WTC11 (cell line): ENCODE results near the gene C12orf75. TPM values are rescaled to one million over a fixed set of nuclear protein-coding genes. Genes with fewer than 3 reads are reported as not detected.
"Not testable (repeated sequence)": the region's sequence is repeated elsewhere in the genome, so short reads cannot be mapped to it uniquely, and the experiment has no call there.

Experiments used
- ATAC-seq: fragments of 200-7000 bp; cut with Tn5 transposase; 2 replicates; pipeline ENCODE4 v1.10.0; 2021; ENCODE audit warnings: mild to moderate bottlenecking, moderate library complexity
- CTCF ChIA-PET: fragments of 300-600 bp; sonication (Branson Sonifier 250); formaldehyde crosslinking; loops from one replicate; lab custom pipeline; 2021; ENCODE audit warnings: antibody characterized with exemption; lab: Charles Lee
- POLR2A ChIA-PET: fragments of 350-600 bp; sonication (Branson Sonifier 250); formaldehyde crosslinking; loops from one replicate; lab custom pipeline; 2021; ENCODE audit warnings: antibody characterized with exemption; lab: Charles Lee
- DNase-seq: peaks from one replicate; pipeline ENCODE4 v3.0.0; 2021; ENCODE audit warnings: low spot score
- H3K27ac Mint-ChIP-seq: 2 replicates; pipeline ENCODE4 v1.8.0; 2021; ENCODE audit warnings: mixed read lengths
- H3K27me3 Mint-ChIP-seq: 2 replicates; pipeline ENCODE4 v1.8.0; 2021; ENCODE audit warnings: low read depth, mild to moderate bottlenecking, moderate library complexity, mixed read lengths
- H3K36me3 Mint-ChIP-seq: 2 replicates; pipeline ENCODE4 v1.8.0; 2021; ENCODE audit warnings: mixed read lengths
- H3K4me1 Mint-ChIP-seq: 2 replicates; pipeline ENCODE4 v1.8.0; 2022; ENCODE audit warnings: mixed read lengths
- H3K4me3 Mint-ChIP-seq: 2 replicates; pipeline ENCODE4 v1.8.0; 2021; ENCODE audit warnings: mild to moderate bottlenecking, moderate library complexity, mixed read lengths
- H3K9me3 Mint-ChIP-seq: 2 replicates; pipeline ENCODE4 v1.8.0; 2021; ENCODE audit warnings: mixed read lengths
- CBFB ChIP-seq: sonication (generic); formaldehyde crosslinking; IDR thresholded peaks from 2 replicates; pipeline ENCODE4 v1.8.1; 2022; ENCODE audit warnings: mild to moderate bottlenecking, low read depth, missing genetic modification reagents
- EMX1 ChIP-seq: fragments of 250-450 bp; sonication (Bioruptor Pico); IDR thresholded peaks from 2 replicates; pipeline ENCODE4 v1.8.0; 2021; ENCODE audit warnings: mild to moderate bottlenecking
- ETV6 ChIP-seq: sonication (generic); formaldehyde crosslinking; IDR thresholded peaks from 2 replicates; pipeline ENCODE4 v1.8.1; 2022; ENCODE audit warnings: mild to moderate bottlenecking, missing genetic modification reagents
- JUN ChIP-seq: sonication (generic); formaldehyde crosslinking; IDR thresholded peaks from 2 replicates; pipeline ENCODE4 v1.8.0; 2023; ENCODE audit warnings: mild to moderate bottlenecking, missing genetic modification reagents
- KAT7 ChIP-seq: sonication (generic); formaldehyde crosslinking; IDR thresholded peaks from 2 replicates; pipeline ENCODE4 v1.8.1; 2023; ENCODE audit warnings: missing genetic modification reagents, mild to moderate bottlenecking, borderline replicate concordance
- NFE2L1 ChIP-seq: sonication (generic); formaldehyde crosslinking; IDR thresholded peaks from 2 replicates; pipeline ENCODE4 v1.8.1; 2023; ENCODE audit warnings: missing genetic modification reagents
- TEAD4 ChIP-seq: sonication (generic); formaldehyde crosslinking; IDR thresholded peaks from 2 replicates; pipeline ENCODE4 v1.8.0; 2022; ENCODE audit warnings: mild to moderate bottlenecking, missing genetic modification reagents
- ZNF232 ChIP-seq: sonication (generic); formaldehyde crosslinking; IDR thresholded peaks from 2 replicates; pipeline ENCODE4 v1.8.0; 2022; ENCODE audit warnings: mild to moderate bottlenecking, missing genetic modification reagents
- total RNA-seq: library from RNA; stranded (reverse); gene quantifications from 3 replicates; pipeline ENCODE4 v1.2.3, GENCODE V29; 2021
- TF ChIP-seq, protein P1 (sequence below): fragments of 250-450 bp; sonication (Bioruptor Pico); IDR thresholded peaks from 2 replicates; pipeline ENCODE4 v1.9.0; 2021; ENCODE audit warnings: mild to moderate bottlenecking
- TF ChIP-seq, protein P2 (sequence below): sonication (generic); formaldehyde crosslinking; IDR thresholded peaks from 2 replicates; pipeline ENCODE4 v1.8.1; 2023; ENCODE audit warnings: mild to moderate bottlenecking, missing genetic modification reagents
- TF ChIP-seq, protein P3 (sequence below): sonication (generic); formaldehyde crosslinking; IDR thresholded peaks from 2 replicates; pipeline ENCODE4 v1.8.1; 2023; ENCODE audit warnings: mild to moderate bottlenecking, missing genetic modification reagents, moderate library complexity
- TF ChIP-seq, protein P4 (sequence below): fragments of 250-450 bp; sonication (Bioruptor Pico); IDR thresholded peaks from 2 replicates; pipeline ENCODE4 v2.1.2; 2022; ENCODE audit warnings: mild to moderate bottlenecking, moderate library complexity
- TF ChIP-seq, protein P5 (sequence below): fragments of 250-450 bp; sonication (Bioruptor Pico); IDR thresholded peaks from 2 replicates; pipeline ENCODE4 v1.9.0; 2021; ENCODE audit warnings: mild to moderate bottlenecking
- TF ChIP-seq, protein P6 (sequence below): sonication (generic); formaldehyde crosslinking; IDR thresholded peaks from 2 replicates; pipeline ENCODE4 v1.8.1; 2022; ENCODE audit warnings: low read depth, mild to moderate bottlenecking, moderate library complexity, missing genetic modification reagents, borderline replicate concordance
- TF ChIP-seq, protein P7 (sequence below): sonication (generic); formaldehyde crosslinking; IDR thresholded peaks from 2 replicates; pipeline ENCODE4 v1.8.1; 2023; ENCODE audit warnings: mild to moderate bottlenecking, moderate library complexity, missing genetic modification reagents

The C12orf75 gene
- total RNA-seq, 1 experiment from 2014 or later, result 25.5 TPM

DNA sequence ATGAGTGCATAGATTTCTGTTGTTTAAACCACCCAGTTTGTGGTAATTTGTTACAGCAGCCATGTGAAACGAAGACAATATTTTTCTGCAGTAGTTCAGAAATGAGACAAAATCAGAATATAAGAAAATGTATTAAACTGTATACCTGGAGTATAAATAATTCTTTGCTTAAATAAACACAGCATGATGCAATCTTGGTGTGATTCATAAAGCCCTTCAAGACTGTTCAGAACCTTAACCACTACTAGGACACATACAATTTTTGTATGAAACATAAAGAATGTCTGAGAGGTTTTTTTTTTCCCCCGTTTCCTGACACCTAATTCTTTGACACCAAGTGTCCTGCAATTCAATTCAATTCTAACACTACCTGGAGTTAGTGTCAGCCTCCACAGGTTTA lies 10.5 kb downstream of the C12orf75 start (continued):
- TF ChIP-seq, protein P1, sequence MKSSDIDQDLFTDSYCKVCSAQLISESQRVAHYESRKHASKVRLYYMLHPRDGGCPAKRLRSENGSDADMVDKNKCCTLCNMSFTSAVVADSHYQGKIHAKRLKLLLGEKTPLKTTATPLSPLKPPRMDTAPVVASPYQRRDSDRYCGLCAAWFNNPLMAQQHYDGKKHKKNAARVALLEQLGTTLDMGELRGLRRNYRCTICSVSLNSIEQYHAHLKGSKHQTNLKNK (CRISPR knock-in tag), result no peak
- TF ChIP-seq ETV6 (CRISPR knock-in tag) (no peak), CBFB (CRISPR knock-in tag) (no peak), EMX1 (CRISPR knock-in tag) (no peak), KAT7 (CRISPR knock-in tag) (no peak)
- TF ChIP-seq, protein P2, sequence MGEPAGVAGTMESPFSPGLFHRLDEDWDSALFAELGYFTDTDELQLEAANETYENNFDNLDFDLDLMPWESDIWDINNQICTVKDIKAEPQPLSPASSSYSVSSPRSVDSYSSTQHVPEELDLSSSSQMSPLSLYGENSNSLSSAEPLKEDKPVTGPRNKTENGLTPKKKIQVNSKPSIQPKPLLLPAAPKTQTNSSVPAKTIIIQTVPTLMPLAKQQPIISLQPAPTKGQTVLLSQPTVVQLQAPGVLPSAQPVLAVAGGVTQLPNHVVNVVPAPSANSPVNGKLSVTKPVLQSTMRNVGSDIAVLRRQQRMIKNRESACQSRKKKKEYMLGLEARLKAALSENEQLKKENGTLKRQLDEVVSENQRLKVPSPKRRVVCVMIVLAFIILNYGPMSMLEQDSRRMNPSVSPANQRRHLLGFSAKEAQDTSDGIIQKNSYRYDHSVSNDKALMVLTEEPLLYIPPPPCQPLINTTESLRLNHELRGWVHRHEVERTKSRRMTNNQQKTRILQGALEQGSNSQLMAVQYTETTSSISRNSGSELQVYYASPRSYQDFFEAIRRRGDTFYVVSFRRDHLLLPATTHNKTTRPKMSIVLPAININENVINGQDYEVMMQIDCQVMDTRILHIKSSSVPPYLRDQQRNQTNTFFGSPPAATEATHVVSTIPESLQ (CRISPR knock-in tag), result no peak
- TF ChIP-seq, protein P3, sequence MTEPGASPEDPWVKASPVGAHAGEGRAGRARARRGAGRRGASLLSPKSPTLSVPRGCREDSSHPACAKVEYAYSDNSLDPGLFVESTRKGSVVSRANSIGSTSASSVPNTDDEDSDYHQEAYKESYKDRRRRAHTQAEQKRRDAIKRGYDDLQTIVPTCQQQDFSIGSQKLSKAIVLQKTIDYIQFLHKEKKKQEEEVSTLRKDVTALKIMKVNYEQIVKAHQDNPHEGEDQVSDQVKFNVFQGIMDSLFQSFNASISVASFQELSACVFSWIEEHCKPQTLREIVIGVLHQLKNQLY (CRISPR knock-in tag), result no peak

DNA sequence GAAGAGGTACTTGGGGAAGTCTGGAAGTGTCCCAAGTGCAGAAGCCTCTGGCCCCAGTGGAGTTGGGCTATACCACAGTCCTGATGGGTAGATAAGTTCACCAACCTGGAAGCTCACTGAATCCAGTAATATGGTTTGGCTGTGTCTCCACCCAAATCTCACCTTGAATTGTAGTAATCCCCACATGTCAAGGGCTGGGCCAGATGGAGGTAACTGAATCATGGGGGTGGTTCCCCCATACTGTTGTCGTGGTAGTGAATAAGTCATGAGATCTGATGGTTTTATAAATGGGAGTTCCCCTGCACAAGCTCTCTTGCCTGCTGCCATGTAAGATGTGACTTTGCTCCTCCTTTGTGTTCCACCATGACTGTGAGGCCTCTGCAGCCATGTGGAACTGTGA lies 11.1 kb downstream of the C12orf75 start:
- Mint-ChIP-seq H3K27me3 (peaks cover 64% of the 10 kb centered on the region), H3K9me3 (peaks cover 20% of the 10 kb centered on the region), H3K4me1 (peaks cover 22% of the 10 kb centered on the region), H3K36me3 (peaks cover 19% of the 10 kb centered on the region)
- POLR2A ChIA-PET, ATAC-seq, H3K4me3 Mint-ChIP-seq, CTCF ChIA-PET, DNase-seq, H3K27ac Mint-ChIP-seq: not testable (repeated sequence)

DNA sequence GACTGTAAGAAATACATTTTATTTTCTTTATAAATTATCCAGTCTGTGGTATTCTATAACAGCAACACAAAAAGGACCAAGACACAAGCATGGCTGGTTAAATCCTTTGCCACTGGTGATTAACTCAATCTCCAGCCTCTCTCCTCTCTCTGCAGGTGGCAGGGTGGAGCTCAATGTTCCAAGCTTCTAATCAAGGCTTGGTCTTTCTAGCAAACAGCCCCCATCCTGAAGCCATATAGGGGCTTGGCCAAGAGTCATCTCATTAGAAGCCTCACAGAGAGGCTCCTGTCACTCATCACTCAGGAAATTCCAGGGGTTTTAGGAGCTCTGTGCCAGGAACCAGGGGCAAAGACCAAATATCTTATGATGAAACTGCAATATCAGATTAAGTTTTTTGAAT lies 12.0 kb downstream of the C12orf75 start:
- ATAC-seq, result no peak
- Mint-ChIP-seq H3K4me3 (no peak overlapping the region), H3K27ac (no peak overlapping the region), H3K27me3 (peaks cover 71% of the 10 kb centered on the region), H3K36me3 (peaks cover 19% of the 10 kb centered on the region), H3K9me3 (peaks cover 20% of the 10 kb centered on the region), H3K4me1 (peaks cover 22% of the 10 kb centered on the region)
- ChIA-PET POLR2A (no interaction called here), CTCF (no interaction called here)
- TF ChIP-seq TEAD4 (no peak), NFE2L1 (CRISPR knock-in tag) (no peak), ZNF232 (CRISPR knock-in tag) (no peak), KAT7 (CRISPR knock-in tag) (no peak), JUN (CRISPR knock-in tag) (no peak), CBFB (CRISPR knock-in tag) (no peak)
- TF ChIP-seq, protein P4, sequence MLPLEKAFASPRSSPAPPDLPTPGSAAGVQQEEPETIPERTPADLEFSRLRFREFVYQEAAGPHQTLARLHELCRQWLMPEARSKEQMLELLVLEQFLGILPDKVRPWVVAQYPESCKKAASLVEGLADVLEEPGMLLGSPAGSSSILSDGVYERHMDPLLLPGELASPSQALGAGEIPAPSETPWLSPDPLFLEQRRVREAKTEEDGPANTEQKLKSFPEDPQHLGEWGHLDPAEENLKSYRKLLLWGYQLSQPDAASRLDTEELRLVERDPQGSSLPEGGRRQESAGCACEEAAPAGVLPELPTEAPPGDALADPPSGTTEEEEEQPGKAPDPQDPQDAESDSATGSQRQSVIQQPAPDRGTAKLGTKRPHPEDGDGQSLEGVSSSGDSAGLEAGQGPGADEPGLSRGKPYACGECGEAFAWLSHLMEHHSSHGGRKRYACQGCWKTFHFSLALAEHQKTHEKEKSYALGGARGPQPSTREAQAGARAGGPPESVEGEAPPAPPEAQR (CRISPR knock-in tag), result no peak
- TF ChIP-seq, protein P5, sequence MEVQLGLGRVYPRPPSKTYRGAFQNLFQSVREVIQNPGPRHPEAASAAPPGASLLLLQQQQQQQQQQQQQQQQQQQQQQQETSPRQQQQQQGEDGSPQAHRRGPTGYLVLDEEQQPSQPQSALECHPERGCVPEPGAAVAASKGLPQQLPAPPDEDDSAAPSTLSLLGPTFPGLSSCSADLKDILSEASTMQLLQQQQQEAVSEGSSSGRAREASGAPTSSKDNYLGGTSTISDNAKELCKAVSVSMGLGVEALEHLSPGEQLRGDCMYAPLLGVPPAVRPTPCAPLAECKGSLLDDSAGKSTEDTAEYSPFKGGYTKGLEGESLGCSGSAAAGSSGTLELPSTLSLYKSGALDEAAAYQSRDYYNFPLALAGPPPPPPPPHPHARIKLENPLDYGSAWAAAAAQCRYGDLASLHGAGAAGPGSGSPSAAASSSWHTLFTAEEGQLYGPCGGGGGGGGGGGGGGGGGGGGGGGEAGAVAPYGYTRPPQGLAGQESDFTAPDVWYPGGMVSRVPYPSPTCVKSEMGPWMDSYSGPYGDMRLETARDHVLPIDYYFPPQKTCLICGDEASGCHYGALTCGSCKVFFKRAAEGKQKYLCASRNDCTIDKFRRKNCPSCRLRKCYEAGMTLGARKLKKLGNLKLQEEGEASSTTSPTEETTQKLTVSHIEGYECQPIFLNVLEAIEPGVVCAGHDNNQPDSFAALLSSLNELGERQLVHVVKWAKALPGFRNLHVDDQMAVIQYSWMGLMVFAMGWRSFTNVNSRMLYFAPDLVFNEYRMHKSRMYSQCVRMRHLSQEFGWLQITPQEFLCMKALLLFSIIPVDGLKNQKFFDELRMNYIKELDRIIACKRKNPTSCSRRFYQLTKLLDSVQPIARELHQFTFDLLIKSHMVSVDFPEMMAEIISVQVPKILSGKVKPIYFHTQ (CRISPR knock-in tag), result no peak
- TF ChIP-seq, protein P6, sequence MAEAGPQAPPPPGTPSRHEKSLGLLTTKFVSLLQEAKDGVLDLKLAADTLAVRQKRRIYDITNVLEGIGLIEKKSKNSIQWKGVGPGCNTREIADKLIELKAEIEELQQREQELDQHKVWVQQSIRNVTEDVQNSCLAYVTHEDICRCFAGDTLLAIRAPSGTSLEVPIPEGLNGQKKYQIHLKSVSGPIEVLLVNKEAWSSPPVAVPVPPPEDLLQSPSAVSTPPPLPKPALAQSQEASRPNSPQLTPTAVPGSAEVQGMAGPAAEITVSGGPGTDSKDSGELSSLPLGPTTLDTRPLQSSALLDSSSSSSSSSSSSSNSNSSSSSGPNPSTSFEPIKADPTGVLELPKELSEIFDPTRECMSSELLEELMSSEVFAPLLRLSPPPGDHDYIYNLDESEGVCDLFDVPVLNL (CRISPR knock-in tag), result no peak
- TF ChIP-seq, protein P7, sequence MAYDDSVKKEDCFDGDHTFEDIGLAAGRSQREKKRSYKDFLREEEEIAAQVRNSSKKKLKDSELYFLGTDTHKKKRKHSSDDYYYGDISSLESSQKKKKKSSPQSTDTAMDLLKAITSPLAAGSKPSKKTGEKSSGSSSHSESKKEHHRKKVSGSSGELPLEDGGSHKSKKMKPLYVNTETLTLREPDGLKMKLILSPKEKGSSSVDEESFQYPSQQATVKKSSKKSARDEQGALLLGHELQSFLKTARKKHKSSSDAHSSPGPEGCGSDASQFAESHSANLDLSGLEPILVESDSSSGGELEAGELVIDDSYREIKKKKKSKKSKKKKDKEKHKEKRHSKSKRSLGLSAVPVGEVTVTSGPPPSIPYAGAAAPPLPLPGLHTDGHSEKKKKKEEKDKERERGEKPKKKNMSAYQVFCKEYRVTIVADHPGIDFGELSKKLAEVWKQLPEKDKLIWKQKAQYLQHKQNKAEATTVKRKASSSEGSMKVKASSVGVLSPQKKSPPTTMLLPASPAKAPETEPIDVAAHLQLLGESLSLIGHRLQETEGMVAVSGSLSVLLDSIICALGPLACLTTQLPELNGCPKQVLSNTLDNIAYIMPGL (CRISPR knock-in tag), result no peak
- DNase-seq, result no peak
